Endothelial cell (in vitro differentiated cells): ENCODE results near the gene APCDD1L. TPM values are rescaled to one million over a fixed set of nuclear protein-coding genes. Genes with fewer than 3 reads are reported as not detected.

ENCODE experiments used
- DNase-seq: peaks from one replicate; pipeline ENCODE4 v3.0.0; 2021; ENCODE audit warnings: low spot score
- H3K27ac Mint-ChIP-seq: one replicate; pipeline ENCODE4 v1.8.0; 2021; ENCODE audit warnings: mixed read lengths, inconsistent platforms; ENCODE audit not compliant: unreplicated experiment
- H3K27me3 Mint-ChIP-seq: one replicate; pipeline ENCODE4 v1.8.0; 2021; ENCODE audit warnings: mild to moderate bottlenecking, moderate library complexity, mixed read lengths, inconsistent platforms; ENCODE audit not compliant: unreplicated experiment
- H3K36me3 Mint-ChIP-seq: one replicate; pipeline ENCODE4 v1.8.0; 2021; ENCODE audit warnings: mild to moderate bottlenecking, low read depth, mixed read lengths, inconsistent platforms; ENCODE audit not compliant: unreplicated experiment
- H3K4me1 Mint-ChIP-seq: one replicate; pipeline ENCODE4 v1.8.0; 2021; ENCODE audit warnings: mild to moderate bottlenecking, mixed read lengths, inconsistent platforms; ENCODE audit not compliant: unreplicated experiment
- H3K4me3 Mint-ChIP-seq: one replicate; pipeline ENCODE4 v1.8.0; 2021; ENCODE audit warnings: mild to moderate bottlenecking, mixed read lengths, inconsistent platforms; ENCODE audit not compliant: unreplicated experiment
- H3K9me3 Mint-ChIP-seq: one replicate; pipeline ENCODE4 v1.8.0; 2021; ENCODE audit warnings: mixed read lengths, inconsistent platforms; ENCODE audit not compliant: unreplicated experiment
- total RNA-seq: library from RNA; stranded (reverse); fragmentation: NEBNext Ultra II Directional; extraction: Animal tissue kit (Norgen Biotek cat#: 25700); gene quantifications from one replicate; pipeline ENCODE4 v1.2.1, GENCODE V29; 2021; ENCODE audit not compliant: unreplicated experiment
- TF ChIP-seq, protein P1 (sequence below): fragments of 200-600 bp; sonication (generic); IDR thresholded peaks from one replicate; pipeline ENCODE4 v1.5.0; 2021; ENCODE audit warnings: antibody characterized with exemption; ENCODE audit not compliant: unreplicated experiment

The APCDD1L gene
- total RNA-seq, 1 donor from 2014 or later: not detected

DNA sequence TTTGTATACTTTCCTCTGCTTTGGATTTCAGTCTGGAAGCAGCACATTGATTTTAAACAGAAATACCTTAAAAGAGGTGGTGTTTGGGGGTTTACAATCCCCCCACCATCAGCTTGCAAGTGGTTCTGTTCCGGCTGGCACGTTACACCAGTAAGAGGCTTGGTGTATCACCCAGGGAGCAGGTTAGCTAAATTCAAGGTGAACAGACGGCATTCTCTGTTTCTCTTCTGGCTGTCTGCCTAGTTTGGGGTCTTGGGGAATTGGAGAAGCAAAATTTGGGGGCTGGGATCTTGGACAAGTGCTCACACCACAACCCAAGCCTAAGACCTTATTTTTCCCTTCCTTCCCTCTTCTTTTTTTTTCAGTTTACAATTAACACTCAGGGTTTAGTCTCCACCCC, 7.5 kb upstream of the APCDD1L start:
- Mint-ChIP-seq H3K4me1 (no peaks in the 10 kb centered on the region), H3K9me3 (no peaks in the 10 kb centered on the region), H3K36me3 (peaks cover 11% of the 10 kb centered on the region), H3K27ac (no peak overlapping the region), H3K27me3 (peaks cover 6% of the 10 kb centered on the region), H3K4me3 (no peak overlapping the region)
- TF ChIP-seq, protein P1, sequence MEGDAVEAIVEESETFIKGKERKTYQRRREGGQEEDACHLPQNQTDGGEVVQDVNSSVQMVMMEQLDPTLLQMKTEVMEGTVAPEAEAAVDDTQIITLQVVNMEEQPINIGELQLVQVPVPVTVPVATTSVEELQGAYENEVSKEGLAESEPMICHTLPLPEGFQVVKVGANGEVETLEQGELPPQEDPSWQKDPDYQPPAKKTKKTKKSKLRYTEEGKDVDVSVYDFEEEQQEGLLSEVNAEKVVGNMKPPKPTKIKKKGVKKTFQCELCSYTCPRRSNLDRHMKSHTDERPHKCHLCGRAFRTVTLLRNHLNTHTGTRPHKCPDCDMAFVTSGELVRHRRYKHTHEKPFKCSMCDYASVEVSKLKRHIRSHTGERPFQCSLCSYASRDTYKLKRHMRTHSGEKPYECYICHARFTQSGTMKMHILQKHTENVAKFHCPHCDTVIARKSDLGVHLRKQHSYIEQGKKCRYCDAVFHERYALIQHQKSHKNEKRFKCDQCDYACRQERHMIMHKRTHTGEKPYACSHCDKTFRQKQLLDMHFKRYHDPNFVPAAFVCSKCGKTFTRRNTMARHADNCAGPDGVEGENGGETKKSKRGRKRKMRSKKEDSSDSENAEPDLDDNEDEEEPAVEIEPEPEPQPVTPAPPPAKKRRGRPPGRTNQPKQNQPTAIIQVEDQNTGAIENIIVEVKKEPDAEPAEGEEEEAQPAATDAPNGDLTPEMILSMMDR: no peak
- DNase-seq: no peak

DNA sequence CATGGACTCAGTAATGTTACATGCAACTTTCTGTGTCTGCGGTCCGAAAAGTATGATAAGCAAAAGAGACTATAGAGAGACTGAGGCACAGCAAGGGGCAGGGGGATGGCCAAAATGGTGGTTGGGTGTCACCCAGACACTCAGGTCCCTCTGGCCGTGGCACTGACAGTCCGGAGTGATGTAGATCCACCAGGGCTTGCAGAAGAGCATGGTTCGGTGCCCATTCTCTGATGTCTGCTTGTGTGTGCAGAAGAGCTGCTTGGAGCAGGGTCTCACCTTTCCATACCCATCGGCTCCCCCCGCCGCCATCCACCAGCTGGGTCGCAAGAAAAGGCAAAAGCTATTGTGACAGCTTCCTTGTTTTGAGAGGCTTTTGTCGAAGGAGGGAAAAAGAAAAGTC, 6.6 kb upstream of the APCDD1L start:
- Mint-ChIP-seq H3K4me3 (no peak overlapping the region), H3K9me3 (no peaks in the 10 kb centered on the region), H3K27ac (no peak overlapping the region), H3K36me3 (peaks cover 11% of the 10 kb centered on the region), H3K27me3 (peaks cover 6% of the 10 kb centered on the region), H3K4me1 (no peaks in the 10 kb centered on the region)
- DNase-seq: no peak
- TF ChIP-seq, protein P1: no peak

DNA sequence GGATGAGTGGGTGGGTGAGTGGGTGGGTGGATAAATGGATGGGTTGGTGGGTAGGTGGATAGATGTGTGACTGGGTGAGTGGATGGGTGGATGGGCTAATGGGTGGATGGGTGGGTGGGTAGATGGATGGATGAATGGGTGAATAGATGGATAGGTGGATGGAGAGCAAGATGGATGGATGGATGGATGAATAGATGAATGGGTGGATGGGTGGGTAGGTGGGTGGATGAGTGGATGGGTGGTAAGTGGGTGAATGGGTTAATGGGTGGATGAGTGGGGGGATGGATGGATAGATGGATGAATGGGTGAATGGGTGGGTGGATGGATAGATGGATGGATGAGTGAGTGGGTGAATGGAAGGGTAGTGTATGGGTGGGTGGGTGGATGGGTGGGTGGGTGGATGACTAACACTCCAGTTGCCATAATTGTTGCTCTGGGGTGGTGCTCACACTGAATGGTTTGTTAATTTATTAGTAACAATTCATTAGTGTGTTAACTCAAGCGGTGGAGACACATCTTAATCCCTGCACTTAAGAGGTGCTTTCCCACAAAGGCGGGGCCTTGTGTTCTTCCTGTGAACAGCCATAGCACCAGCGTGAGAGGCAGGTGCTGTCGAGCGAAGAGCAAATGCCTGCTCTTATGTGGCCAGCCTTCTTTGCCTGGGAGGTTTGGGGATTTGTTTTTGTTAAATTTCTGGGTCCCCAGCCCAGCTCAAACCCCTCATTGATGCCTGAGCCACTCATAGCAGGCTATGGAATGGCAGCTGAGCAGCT, 4.9 kb upstream of the APCDD1L start:
- no peak overlapping the region for H3K27ac Mint-ChIP-seq
- peaks cover 12% of the 10 kb centered on the region for H3K27me3 Mint-ChIP-seq
- H3K36me3 Mint-ChIP-seq: peaks cover 7% of the 10 kb centered on the region
- H3K4me3 Mint-ChIP-seq: no peak overlapping the region
- no peaks in the 10 kb centered on the region for H3K9me3 Mint-ChIP-seq
- TF ChIP-seq, protein P1: no peak
- no peaks in the 10 kb centered on the region for H3K4me1 Mint-ChIP-seq
- DNase-seq: no peak

GRCh38 chr20:58518896-58519593, 3.8 kb upstream of the APCDD1L start:
- Mint-ChIP-seq H3K4me3 (no peak overlapping the region), H3K27me3 (peaks cover 12% of the 10 kb centered on the region), H3K9me3 (no peaks in the 10 kb centered on the region), H3K4me1 (peaks cover 3% of the 10 kb centered on the region), H3K36me3 (no peaks in the 10 kb centered on the region), H3K27ac (no peak overlapping the region)
- DNase-seq: no peak
- TF ChIP-seq, protein P1: no peak

- TF ChIP-seq, protein P1: no peak
- Mint-ChIP-seq H3K9me3 (no peaks in the 10 kb centered on the region), H3K4me1 (peaks cover 3% of the 10 kb centered on the region), H3K27me3 (peaks cover 12% of the 10 kb centered on the region), H3K4me3 (no peak overlapping the region), H3K27ac (no peak overlapping the region), H3K36me3 (no peaks in the 10 kb centered on the region)
- DNase-seq: no peak
Measured at GRCh38 chr20:58518387-58518786, 3.2 kb upstream of the APCDD1L start.
